ENCODE measurements around the gene CADM3.
A peak's percentile ranks its signal among the peaks of the same experiment; 100 is the strongest.

DNA sequence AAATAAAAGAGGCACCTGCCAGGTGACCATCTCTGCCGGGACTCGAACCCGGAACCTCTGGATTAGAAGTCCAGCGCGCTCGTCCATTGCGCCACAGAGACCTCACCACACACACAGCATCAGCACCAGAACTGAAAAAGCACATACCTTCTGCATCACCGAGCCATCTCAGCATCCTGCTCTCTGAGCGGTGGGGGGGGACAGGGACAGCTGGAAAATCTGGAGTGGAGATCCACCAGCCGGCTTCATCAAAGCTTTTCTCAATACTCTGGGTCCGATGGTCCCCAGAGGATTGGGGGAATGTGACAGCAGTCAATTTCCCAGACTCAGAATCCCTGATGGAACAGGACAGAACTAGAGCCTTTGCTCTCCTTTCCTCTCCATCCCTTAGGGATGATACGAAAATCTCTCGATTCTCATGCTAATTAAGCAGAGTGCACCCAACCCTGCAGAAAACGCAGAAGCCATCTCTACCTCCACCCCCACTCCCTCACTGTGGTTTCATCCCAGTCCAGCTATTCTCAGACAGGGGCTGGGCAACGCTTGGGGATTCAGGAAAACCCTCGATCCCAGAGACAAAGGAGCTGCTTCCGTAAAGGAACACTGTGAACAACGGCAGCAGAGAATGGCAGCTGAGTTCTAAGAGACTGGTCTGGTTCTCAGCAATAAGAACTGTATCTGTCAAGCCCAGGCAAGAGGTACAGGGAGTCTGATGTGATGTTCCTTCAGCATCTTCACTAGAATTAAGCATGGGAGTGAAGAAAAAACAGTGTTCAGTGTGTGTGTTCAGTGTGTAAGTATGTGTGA, 29.6 kb upstream of the CADM3 start:
- TF ChIP-seq, protein P1, sequence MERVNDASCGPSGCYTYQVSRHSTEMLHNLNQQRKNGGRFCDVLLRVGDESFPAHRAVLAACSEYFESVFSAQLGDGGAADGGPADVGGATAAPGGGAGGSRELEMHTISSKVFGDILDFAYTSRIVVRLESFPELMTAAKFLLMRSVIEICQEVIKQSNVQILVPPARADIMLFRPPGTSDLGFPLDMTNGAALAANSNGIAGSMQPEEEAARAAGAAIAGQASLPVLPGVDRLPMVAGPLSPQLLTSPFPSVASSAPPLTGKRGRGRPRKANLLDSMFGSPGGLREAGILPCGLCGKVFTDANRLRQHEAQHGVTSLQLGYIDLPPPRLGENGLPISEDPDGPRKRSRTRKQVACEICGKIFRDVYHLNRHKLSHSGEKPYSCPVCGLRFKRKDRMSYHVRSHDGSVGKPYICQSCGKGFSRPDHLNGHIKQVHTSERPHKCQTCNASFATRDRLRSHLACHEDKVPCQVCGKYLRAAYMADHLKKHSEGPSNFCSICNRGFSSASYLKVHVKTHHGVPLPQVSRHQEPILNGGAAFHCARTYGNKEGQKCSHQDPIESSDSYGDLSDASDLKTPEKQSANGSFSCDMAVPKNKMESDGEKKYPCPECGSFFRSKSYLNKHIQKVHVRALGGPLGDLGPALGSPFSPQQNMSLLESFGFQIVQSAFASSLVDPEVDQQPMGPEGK (CRISPR knock-in tag; IDR thresholded peaks at IDR 0.05; ENCODE audit: borderline replicate concordance) = no peak
- TF ChIP-seq, protein P2, sequence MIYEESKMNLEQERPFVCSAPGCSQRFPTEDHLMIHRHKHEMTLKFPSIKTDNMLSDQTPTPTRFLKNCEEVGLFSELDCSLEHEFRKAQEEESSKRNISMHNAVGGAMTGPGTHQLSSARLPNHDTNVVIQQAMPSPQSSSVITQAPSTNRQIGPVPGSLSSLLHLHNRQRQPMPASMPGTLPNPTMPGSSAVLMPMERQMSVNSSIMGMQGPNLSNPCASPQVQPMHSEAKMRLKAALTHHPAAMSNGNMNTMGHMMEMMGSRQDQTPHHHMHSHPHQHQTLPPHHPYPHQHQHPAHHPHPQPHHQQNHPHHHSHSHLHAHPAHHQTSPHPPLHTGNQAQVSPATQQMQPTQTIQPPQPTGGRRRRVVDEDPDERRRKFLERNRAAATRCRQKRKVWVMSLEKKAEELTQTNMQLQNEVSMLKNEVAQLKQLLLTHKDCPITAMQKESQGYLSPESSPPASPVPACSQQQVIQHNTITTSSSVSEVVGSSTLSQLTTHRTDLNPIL (CRISPR knock-in tag; IDR thresholded peaks at IDR 0.05; ENCODE audit: low read depth) = no peak
- TF ChIP-seq ESRRG (CRISPR knock-in tag; IDR thresholded peaks at IDR 0.05) = no peak
- peak; percentile 91 for TF ChIP-seq ZFP3 (CRISPR knock-in tag; IDR thresholded peaks at IDR 0.05)
- TF ChIP-seq ZC3H10 (CRISPR knock-in tag; IDR thresholded peaks at IDR 0.05) = no peak
- TF ChIP-seq ZNF70 (CRISPR knock-in tag; IDR thresholded peaks at IDR 0.05) = no peak

Data from SK-N-SH treated with all-trans-retinoic acid at 6 μM for 48 hours (cell line).